ENCODE results near the gene APBB2.
"Not testable (repeated sequence)": the region's sequence is repeated elsewhere in the genome, so short reads cannot be mapped to it uniquely, and the experiment has no call there.

The APBB2 gene

GRCh38 chr4:41052287-41052686, 162.1 kb downstream of the APBB2 start:
- DNase-seq: no peak

- DNase-seq: no peak
Observed at GRCh38 chr4:41050880-41051775, 163.2 kb downstream of the APBB2 start.

GRCh38 chr4:41050116-41050515, 164.2 kb downstream of the APBB2 start:
- DNase-seq: no peak

GRCh38 chr4:41049176-41049575, 165.2 kb downstream of the APBB2 start:
- not testable (repeated sequence) for DNase-seq

- no peak for DNase-seq
Observed at GRCh38 chr4:41044791-41045190, 169.6 kb downstream of the APBB2 start.

GRCh38 chr4:41044165-41044564, 170.2 kb downstream of the APBB2 start:
- no peak for DNase-seq

- no peak for DNase-seq
Observed at GRCh38 chr4:41043465-41043864, 170.9 kb downstream of the APBB2 start.

GRCh38 chr4:41041551-41041950, 172.8 kb downstream of the APBB2 start:
- no peak for DNase-seq

- no peak for DNase-seq
Observed at GRCh38 chr4:41039317-41039716, 175.0 kb downstream of the APBB2 start.

- no peak for DNase-seq
Observed at GRCh38 chr4:41038304-41038703, 176.0 kb downstream of the APBB2 start.

- DNase-seq: no peak
Observed at GRCh38 chr4:41029098-41029497, 185.2 kb downstream of the APBB2 start.

GRCh38 chr4:41028392-41029076, 185.8 kb downstream of the APBB2 start:
- DNase-seq: no peak

- DNase-seq: no peak
Observed at GRCh38 chr4:41026971-41027370, 187.4 kb downstream of the APBB2 start.

GRCh38 chr4:41025824-41026223, 188.5 kb downstream of the APBB2 start:
- DNase-seq: no peak

- no peak for DNase-seq
Observed at GRCh38 chr4:41024556-41025491, 189.5 kb downstream of the APBB2 start.

- DNase-seq: no peak
Observed at GRCh38 chr4:41022116-41022515, 192.2 kb downstream of the APBB2 start.

- DNase-seq: no peak
Observed at GRCh38 chr4:41015016-41015675, 199.2 kb downstream of the APBB2 start.

GRCh38 chr4:41014158-41014557, 200.2 kb downstream of the APBB2 start:
- DNase-seq: no peak

- no peak for DNase-seq
Observed at GRCh38 chr4:41013746-41014145, 200.6 kb downstream of the APBB2 start.

- no peak for DNase-seq
Observed at GRCh38 chr4:41012911-41013310, 201.4 kb downstream of the APBB2 start.

- no peak for DNase-seq
Observed at GRCh38 chr4:41012293-41012692, 202.0 kb downstream of the APBB2 start.

GRCh38 chr4:41009411-41009810, 204.9 kb downstream of the APBB2 start:
- DNase-seq: no peak

GRCh38 chr4:41006141-41006540, 208.2 kb downstream of the APBB2 start:
- DNase-seq: no peak
